Pancreas (tissue), 10 donors: ENCODE results near the gene ZNF185. TPM values are rescaled to one million over a fixed set of nuclear protein-coding genes. Genes with fewer than 3 reads are reported as not detected.

Experiments
- ATAC-seq, 4 donors: fragments of 200-7000 bp; cut with Tn5 transposase; one replicate each; pipeline versions ENCODE4 v1.8.0 to v1.9.1; 2020; ENCODE audit warnings: mild to moderate bottlenecking in 4 of 4, moderate library complexity in 4 of 4
- DNase-seq, 6 donors: peaks; one replicate each; pipeline ENCODE4 v3.0.0-alpha.2; 2020
- FAIRE-seq: peaks from 2 replicates; lab custom pipeline; 2012; peaks lifted over from hg19 to GRCh38; lab: Jason Lieb, UNC
- H3K27ac ChIP-seq, 4 donors: fragments of 200-600 bp; sonication (generic); 1 replicate in 3 of 4; 2 replicates in 1 of 4; pipeline versions ENCODE4 v1.5.0 to v1.8.0; 2020
- H3K27me3 ChIP-seq, 4 donors: fragments of 200-600 bp; one replicate each; pipeline ENCODE4 v1.8.0; 2021
- H3K36me3 ChIP-seq, 3 donors: fragments of 200-600 bp; sonication (generic) in 1 of 3; one replicate each; pipeline versions ENCODE4 v1.5.0 to v1.8.0; 2020 to 2021
- H3K4me1 ChIP-seq, 3 donors: fragments of 200-600 bp; one replicate each; pipeline ENCODE4 v1.8.0; 2021
- H3K4me3 ChIP-seq, 4 donors: fragments of 200-600 bp; sonication (generic) in 2 of 4; one replicate each; pipeline versions ENCODE4 v1.5.0 to v1.8.0; 2020 to 2021
- H3K9me3 ChIP-seq, 4 donors: fragments of 200-600 bp; one replicate each; pipeline ENCODE4 v1.8.0; 2021
- WGBS, 2 donors: extraction: QIAGEN DNeasy Blood & Tissue Kit; methylation state at CpG; one replicate each; pipeline ENCODE4 v1.1.7; 2013; 5-methylcytosine and 5-hydroxymethylcytosine counted together
- intact Hi-C, 3 donors: fragments of 100-400 bp; cut with DNase I; formaldehyde crosslinking; loops; one replicate each; pipeline versions ENCODE4 v1.11.1 to v1.14.2; 2022
- polyA plus RNA-seq, 2 donors: library from polyadenylated mRNA; stranded (reverse); fragments of 200-250 nt; gene quantifications; one replicate each; pipeline ENCODE4 v1.2.3, GENCODE V29; 2013
- total RNA-seq, 6 donors: library from RNA; stranded (reverse); fragmentation: NEBNext Ultra II Directional in 4 of 6; extraction: Animal tissue kit (Norgen Biotek cat#: 25700) in 4 of 6; gene quantifications; one replicate each; pipeline versions ENCODE4 v1.2.1 to v1.2.4, GENCODE V29; 2021 to 2023
- TF ChIP-seq, protein P1 (sequence below), 4 donors: fragments of 200-600 bp; sonication (generic) in 3 of 4; IDR thresholded peaks; one replicate each; pipeline versions ENCODE4 v1.5.0 to v1.8.0; 2021; ENCODE audit warnings: antibody characterized with exemption in 4 of 4
- donor health status: healthy with polysubstance abuse.
- donor health status: DM: no; HTN: no; CAD: no; lungs with moderate emphysema.
- donor health status: DM: no; HTN: no; CAD: no.
- donor health status: control.
- donor health status: control.
- donor health status: Bipolar disorder and iron deficiency.
- donor health status: DM: yes; HTN: yes; CAD: no.
- donor health status: DM: no; HTN: no; CAD: no.
- donor health status: DM: no; HTN: no; CAD: no.
- donor health status: DM: yes; HTN: yes; CAD: no.

ZNF185 gene
- total RNA-seq (1 to 10 TPM; 2.4 to 5.0 (median 3.0) TPM), polyA plus RNA-seq (1 to 10 TPM; 2.2 to 4.8 TPM)

DNA sequence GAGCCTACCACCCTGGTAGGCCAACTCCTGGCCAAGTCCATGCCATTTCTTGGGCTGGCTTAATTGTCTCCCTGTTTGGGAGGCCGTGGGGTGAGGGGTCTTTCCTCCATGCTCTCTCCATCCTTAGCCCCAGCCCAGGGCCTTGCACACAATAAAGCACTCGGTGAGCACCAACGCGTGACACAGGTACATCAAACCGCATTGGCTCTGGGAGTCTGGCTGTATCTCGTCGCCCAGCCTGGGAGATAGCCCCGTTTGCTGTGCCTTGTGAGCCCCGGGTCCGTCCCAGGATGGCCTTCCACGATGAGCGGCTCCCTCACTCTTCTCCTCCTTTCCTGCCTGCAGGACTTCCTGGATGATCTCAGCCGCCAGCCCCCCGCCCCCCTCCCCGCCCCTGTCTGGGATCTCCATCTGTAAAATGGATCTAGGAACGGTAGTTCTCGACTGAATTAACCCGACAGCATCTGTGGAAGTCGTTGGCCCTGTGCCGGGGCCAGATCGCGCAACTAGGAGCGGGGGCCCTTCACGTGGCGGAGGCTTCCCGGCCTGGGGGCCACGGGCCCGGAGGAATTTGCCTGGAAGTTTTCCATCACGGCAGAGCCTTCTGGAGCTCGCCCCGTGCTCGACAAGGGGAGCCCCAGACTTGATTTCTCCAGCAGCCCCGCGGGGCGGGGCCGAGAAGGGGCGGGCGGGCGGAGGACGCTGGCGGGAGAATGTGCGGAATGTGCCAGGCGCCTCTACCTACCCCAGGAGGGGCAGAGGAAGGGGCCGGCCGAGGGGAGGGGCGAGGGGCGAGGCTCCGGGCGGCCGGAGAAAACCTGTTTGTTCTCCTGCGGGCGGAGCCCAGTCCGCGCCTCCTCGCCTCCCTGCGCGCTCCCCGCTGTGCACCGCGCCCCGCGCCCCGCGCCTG is at the start of gene ZNF185:
ZNF185 (plus strand) TSS at position 846 of the 910 bp plus-strand sequence. CDS start 16,423 bp downstream, outside the sequence.
- ATAC-seq (peak; percentile 69 to 94 (median 82)), DNase-seq (peak; percentile 51 to 79 (median 64)), FAIRE-seq (no peak)
- no peaks in the 10 kb centered on the region for H3K36me3 ChIP-seq
- 18 to 39% methylated on average over 50 to 64 of the region's 64 CpGs for WGBS, 2 donors
- intact Hi-C loops: no loop called here
- H3K27ac ChIP-seq: no peak within 1 kb of the TSS
- H3K4me1 ChIP-seq: no peaks in the 10 kb centered on the region
- peak within 1 kb of the TSS in 2 of 4 donors; percentile 26 to 38 for H3K4me3 ChIP-seq
- no peaks in the 10 kb centered on the region for H3K9me3 ChIP-seq
- TF ChIP-seq, protein P1, sequence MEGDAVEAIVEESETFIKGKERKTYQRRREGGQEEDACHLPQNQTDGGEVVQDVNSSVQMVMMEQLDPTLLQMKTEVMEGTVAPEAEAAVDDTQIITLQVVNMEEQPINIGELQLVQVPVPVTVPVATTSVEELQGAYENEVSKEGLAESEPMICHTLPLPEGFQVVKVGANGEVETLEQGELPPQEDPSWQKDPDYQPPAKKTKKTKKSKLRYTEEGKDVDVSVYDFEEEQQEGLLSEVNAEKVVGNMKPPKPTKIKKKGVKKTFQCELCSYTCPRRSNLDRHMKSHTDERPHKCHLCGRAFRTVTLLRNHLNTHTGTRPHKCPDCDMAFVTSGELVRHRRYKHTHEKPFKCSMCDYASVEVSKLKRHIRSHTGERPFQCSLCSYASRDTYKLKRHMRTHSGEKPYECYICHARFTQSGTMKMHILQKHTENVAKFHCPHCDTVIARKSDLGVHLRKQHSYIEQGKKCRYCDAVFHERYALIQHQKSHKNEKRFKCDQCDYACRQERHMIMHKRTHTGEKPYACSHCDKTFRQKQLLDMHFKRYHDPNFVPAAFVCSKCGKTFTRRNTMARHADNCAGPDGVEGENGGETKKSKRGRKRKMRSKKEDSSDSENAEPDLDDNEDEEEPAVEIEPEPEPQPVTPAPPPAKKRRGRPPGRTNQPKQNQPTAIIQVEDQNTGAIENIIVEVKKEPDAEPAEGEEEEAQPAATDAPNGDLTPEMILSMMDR (IDR thresholded peaks at IDR 0.05): no peak
- peaks cover 0 to 5% (median 0%) of the 10 kb centered on the region in 4 donors for H3K27me3 ChIP-seq

DNA sequence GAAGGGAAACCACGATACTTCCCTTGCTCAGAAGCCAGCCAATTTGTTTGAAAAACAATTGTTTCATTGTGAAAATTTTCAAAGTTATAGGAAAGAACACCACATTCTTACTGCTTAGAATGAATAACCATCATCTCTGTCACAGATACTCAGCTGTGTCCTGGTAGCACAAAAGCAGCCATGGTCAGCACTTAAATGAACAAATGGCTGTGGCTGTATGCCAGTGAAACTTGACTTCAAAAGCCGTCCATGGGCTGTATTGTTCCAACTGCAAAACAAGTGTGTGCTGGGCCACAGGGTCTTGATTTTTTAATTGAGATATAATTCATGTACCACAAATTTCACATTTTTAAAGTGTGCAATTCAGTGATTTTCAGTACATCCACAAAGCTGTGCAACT is 47.4 kb upstream of the ZNF185 start:
- intact Hi-C loops: no loop called here
- FAIRE-seq (no peak), ATAC-seq (no peak), DNase-seq (no peak)
- Histone ChIP-seq H3K4me1 (no peaks in the 10 kb centered on the region), H3K9me3 (no peaks in the 10 kb centered on the region), H3K27ac (no peak overlapping the region), H3K36me3 (no peaks in the 10 kb centered on the region), H3K4me3 (no peak overlapping the region), H3K27me3 (no peaks in the 10 kb centered on the region)
- WGBS, 2 donors: 74 to 91% methylated on average over 2 of the region's 2 CpGs
- TF ChIP-seq, protein P1 (IDR thresholded peaks at IDR 0.05): no peak

DNA sequence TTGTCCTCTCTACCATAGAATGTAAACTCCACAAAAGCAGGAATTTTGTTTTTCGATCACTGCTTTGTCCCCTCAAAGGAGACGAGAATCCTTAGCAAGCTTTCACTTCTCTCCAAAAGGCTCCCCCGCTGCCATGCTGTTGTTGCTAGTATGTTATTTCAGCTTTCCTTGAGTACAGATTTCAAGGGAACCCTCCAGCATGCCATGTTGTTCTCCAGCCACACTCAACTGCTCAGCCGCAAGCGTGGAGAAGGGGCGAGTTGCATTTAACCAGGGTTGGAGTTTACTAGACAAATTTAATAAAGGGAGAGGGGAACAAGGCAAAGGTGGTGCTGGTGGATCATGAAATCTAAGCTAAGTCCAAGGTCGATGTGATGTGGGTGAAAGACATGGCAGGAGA is 43.9 kb upstream of the ZNF185 start:
- H3K4me3 ChIP-seq: no peak overlapping the region
- no peak overlapping the region for H3K27ac ChIP-seq
- 92 to 93% methylated on average over 7 of the region's 7 CpGs for WGBS, 2 donors
- no peak for DNase-seq
- no peaks in the 10 kb centered on the region for H3K36me3 ChIP-seq
- H3K9me3 ChIP-seq: no peaks in the 10 kb centered on the region
- TF ChIP-seq, protein P1 (IDR thresholded peaks at IDR 0.05): no peak
- no peaks in the 10 kb centered on the region for H3K4me1 ChIP-seq
- peaks cover 0 to 5% (median 0%) of the 10 kb centered on the region in 4 donors for H3K27me3 ChIP-seq
- FAIRE-seq: no peak
- ATAC-seq: no peak
- intact Hi-C loops: no loop called here

DNA sequence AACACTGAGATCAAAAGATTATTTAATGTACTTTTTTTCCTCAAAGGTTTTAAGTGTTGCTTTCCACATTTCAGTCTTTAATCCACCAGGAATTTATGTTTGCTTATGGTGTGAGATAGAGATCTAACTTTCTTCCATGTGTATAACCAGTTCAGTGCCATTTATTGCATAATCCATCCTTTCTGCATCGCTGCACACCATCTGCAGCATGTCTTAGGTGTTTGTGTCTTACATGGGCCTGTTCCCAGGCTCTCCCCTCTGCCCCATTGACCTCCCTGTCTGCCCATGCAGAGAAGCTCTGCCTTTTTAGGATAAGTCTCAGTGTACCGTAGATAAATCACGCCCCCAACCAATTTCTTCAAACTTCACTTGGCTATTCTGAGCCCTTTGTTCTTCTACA is 36.8 kb upstream of the ZNF185 start:
- FAIRE-seq: no peak

More for the DNA sequence above, 36.8 kb upstream of the ZNF185 start:
- intact Hi-C loops: no loop called here
- no peak for ATAC-seq
- Histone ChIP-seq H3K27me3 (peaks cover 0 to 5% (median 0%) of the 10 kb centered on the region in 4 donors), H3K9me3 (no peaks in the 10 kb centered on the region), H3K4me1 (no peaks in the 10 kb centered on the region), H3K4me3 (no peak overlapping the region), H3K27ac (no peak overlapping the region), H3K36me3 (no peaks in the 10 kb centered on the region)
- TF ChIP-seq, protein P1 (IDR thresholded peaks at IDR 0.05): no peak
- 79 to 86% methylated on average over 3 of the region's 3 CpGs for WGBS, 2 donors
- no peak for DNase-seq
